Measurements from ENCODE around the gene CATSPERB. TPM values are rescaled to one million over a fixed set of nuclear protein-coding genes. Genes with fewer than 3 reads are reported as not detected.
"Not testable (repeated sequence)": the region's sequence is repeated elsewhere in the genome, so short reads cannot be mapped to it uniquely, and the experiment has no call there.

The CATSPERB gene
- total RNA-seq, 1 experiment from 2014 or later = 0.35 TPM

- no peaks in the 10 kb centered on the region for H3K36me3 ChIP-seq (replicated peaks; ENCODE audit: control insufficient read depth, insufficient read depth, low read length)
- no peak for DNase-seq
- H3K4me3 ChIP-seq (ENCODE audit: insufficient read depth, low read depth, low read length) = no peak overlapping the region
- H3K27me3 ChIP-seq (ENCODE audit: control insufficient read depth, insufficient read depth, low read length) = peaks cover 12% of the 10 kb centered on the region
Measured at GRCh38 chr14:91568626-91569025, 163.3 kb downstream of the CATSPERB start.

GRCh38 chr14:91567827-91568226 is 164.1 kb downstream of the CATSPERB start:
- H3K27me3 ChIP-seq (ENCODE audit: control insufficient read depth, insufficient read depth, low read length); DNase-seq; H3K36me3 ChIP-seq (replicated peaks; ENCODE audit: control insufficient read depth, insufficient read depth, low read length): not testable (repeated sequence)

GRCh38 chr14:91555531-91555930 is 176.4 kb downstream of the CATSPERB start:
- no peak for DNase-seq
- Histone ChIP-seq H3K36me3 (replicated peaks; ENCODE audit: control insufficient read depth, insufficient read depth, low read length) (no peaks in the 10 kb centered on the region), H3K27me3 (ENCODE audit: control insufficient read depth, insufficient read depth, low read length) (no peaks in the 10 kb centered on the region), H3K4me3 (ENCODE audit: insufficient read depth, low read depth, low read length) (no peak overlapping the region)

More at GRCh38 chr14:91567827-91568226, 164.1 kb downstream of the CATSPERB start:
- not testable (repeated sequence) for H3K4me3 ChIP-seq (ENCODE audit: insufficient read depth, low read depth, low read length)

GRCh38 chr14:91554535-91555332 is 177.2 kb downstream of the CATSPERB start:
- no peak for DNase-seq
- no peaks in the 10 kb centered on the region for H3K27me3 ChIP-seq (ENCODE audit: control insufficient read depth, insufficient read depth, low read length)
- H3K36me3 ChIP-seq (replicated peaks; ENCODE audit: control insufficient read depth, insufficient read depth, low read length) = no peaks in the 10 kb centered on the region
- H3K4me3 ChIP-seq (ENCODE audit: insufficient read depth, low read depth, low read length) = no peak overlapping the region

GRCh38 chr14:91548108-91548507 is 183.8 kb downstream of the CATSPERB start:
- no peaks in the 10 kb centered on the region for H3K36me3 ChIP-seq (replicated peaks; ENCODE audit: control insufficient read depth, insufficient read depth, low read length)
- DNase-seq = no peak
- H3K27me3 ChIP-seq (ENCODE audit: control insufficient read depth, insufficient read depth, low read length) = no peaks in the 10 kb centered on the region
- no peak overlapping the region for H3K4me3 ChIP-seq (ENCODE audit: insufficient read depth, low read depth, low read length)

- no peak overlapping the region for H3K4me3 ChIP-seq (ENCODE audit: insufficient read depth, low read depth, low read length)
- H3K36me3 ChIP-seq (replicated peaks; ENCODE audit: control insufficient read depth, insufficient read depth, low read length) = no peaks in the 10 kb centered on the region
- H3K27me3 ChIP-seq (ENCODE audit: control insufficient read depth, insufficient read depth, low read length) = no peaks in the 10 kb centered on the region
- no peak for DNase-seq
Measured at GRCh38 chr14:91545946-91546716, 185.8 kb downstream of the CATSPERB start.

- no peaks in the 10 kb centered on the region for H3K36me3 ChIP-seq (replicated peaks; ENCODE audit: control insufficient read depth, insufficient read depth, low read length)
Measured at GRCh38 chr14:91545204-91545603, 186.7 kb downstream of the CATSPERB start.

GRCh38 chr14:91536327-91536726 is 195.6 kb downstream of the CATSPERB start:
- Histone ChIP-seq H3K27me3 (ENCODE audit: control insufficient read depth, insufficient read depth, low read length) (no peaks in the 10 kb centered on the region; the same call in 1 of the 2 replicates), H3K4me3 (ENCODE audit: insufficient read depth, low read depth, low read length) (no peak overlapping the region), H3K36me3 (replicated peaks; ENCODE audit: control insufficient read depth, insufficient read depth, low read length) (no peaks in the 10 kb centered on the region)
- no peak for DNase-seq

More at GRCh38 chr14:91545204-91545603, 186.7 kb downstream of the CATSPERB start:
- no peak for DNase-seq
- Histone ChIP-seq H3K27me3 (ENCODE audit: control insufficient read depth, insufficient read depth, low read length) (no peaks in the 10 kb centered on the region), H3K4me3 (ENCODE audit: insufficient read depth, low read depth, low read length) (no peak overlapping the region)

GRCh38 chr14:91534059-91534458 is 197.8 kb downstream of the CATSPERB start:
- DNase-seq; H3K36me3 ChIP-seq (replicated peaks; ENCODE audit: control insufficient read depth, insufficient read depth, low read length); H3K27me3 ChIP-seq (ENCODE audit: control insufficient read depth, insufficient read depth, low read length); H3K4me3 ChIP-seq (ENCODE audit: insufficient read depth, low read depth, low read length): not testable (repeated sequence)

- Histone ChIP-seq H3K27me3 (ENCODE audit: control insufficient read depth, insufficient read depth, low read length) (no peaks in the 10 kb centered on the region; the same call in 1 of the 2 replicates), H3K4me3 (ENCODE audit: insufficient read depth, low read depth, low read length) (no peak overlapping the region), H3K36me3 (replicated peaks; ENCODE audit: control insufficient read depth, insufficient read depth, low read length) (no peaks in the 10 kb centered on the region)
- DNase-seq = no peak
Measured at GRCh38 chr14:91533623-91534022, 198.3 kb downstream of the CATSPERB start.

Other genes with a start within 250 kb of the CATSPERB start
- gene PPP4R3A, start 221.8 kb downstream of the CATSPERB start, total RNA-seq (2014; rRNA removed; shearing (Covaris generic)) = 62.9 and 83.2 TPM in 2 replicates
- gene TC2N, start 135.4 kb upstream of the CATSPERB start, total RNA-seq (2014; rRNA removed; shearing (Covaris generic)) = 6.7 and 11.5 TPM in 2 replicates
- gene FBLN5, start 215.6 kb upstream of the CATSPERB start, total RNA-seq (2014; rRNA removed; shearing (Covaris generic)) = 1.4 and 2.3 TPM in 2 replicates